ENCODE measurements around the gene ABHD6.

Gene ABHD6

GRCh38 chr3:58250093-58250707 is 12.6 kb downstream of the ABHD6 start:
- no peaks in the 10 kb centered on the region for H3K36me3 ChIP-seq (ENCODE audit: low read length)
- H2AFZ ChIP-seq (ENCODE audit: low read depth, low read length, severe bottlenecking) = no peak overlapping the region
- no peak overlapping the region for H3K27ac ChIP-seq (ENCODE audit: low read depth, low read length)
- H3K4me2 ChIP-seq (ENCODE audit: low read depth, low read length, poor library complexity, severe bottlenecking) = no peak overlapping the region
- peaks cover 14% of the 10 kb centered on the region; the same call in 1 of the 2 replicates for H3K79me2 ChIP-seq (ENCODE audit: insufficient read depth, low read length)
- no peaks in the 10 kb centered on the region for H3F3A ChIP-seq (ENCODE audit: insufficient read depth)
- H3K9me3 ChIP-seq (ENCODE audit: insufficient read depth, low read length) = no peaks in the 10 kb centered on the region
- no peak overlapping the region for H3K4me3 ChIP-seq (ENCODE audit: insufficient read depth, low read length, poor library complexity, severe bottlenecking)
- H4K20me1 ChIP-seq (ENCODE audit: low read depth, low read length) = no peaks in the 10 kb centered on the region
- H3K9me2 ChIP-seq (replicated peaks; ENCODE audit: insufficient read depth, low read length) = no peaks in the 10 kb centered on the region
- no peak overlapping the region for H3K9ac ChIP-seq (ENCODE audit: low read length)
- no peak for TF ChIP-seq EZH2phosphoT487 (conservative IDR thresholded peaks at IDR 0.05; ENCODE audit: low read length)
- no peak for TF ChIP-seq CTCF (IDR thresholded peaks at IDR 0.05; ENCODE audit: insufficient read depth, low read length, poor library complexity, severe bottlenecking)
- no peaks in the 10 kb centered on the region for H3K27me3 ChIP-seq (ENCODE audit: low read length)

- no peak overlapping the region for H3K4me3 ChIP-seq (ENCODE audit: insufficient read depth, low read length, poor library complexity, severe bottlenecking)
- no peaks in the 10 kb centered on the region for H3K27me3 ChIP-seq (ENCODE audit: low read length)
- H4K20me1 ChIP-seq (ENCODE audit: low read depth, low read length) = no peaks in the 10 kb centered on the region
- no peak overlapping the region for H3K9ac ChIP-seq (ENCODE audit: low read length)
- no peak overlapping the region for H2AFZ ChIP-seq (ENCODE audit: low read depth, low read length, severe bottlenecking)
- H3K36me3 ChIP-seq (ENCODE audit: low read length) = no peaks in the 10 kb centered on the region
- no peak overlapping the region for H3K4me2 ChIP-seq (ENCODE audit: low read depth, low read length, poor library complexity, severe bottlenecking)
- H3K9me2 ChIP-seq (replicated peaks; ENCODE audit: insufficient read depth, low read length) = no peaks in the 10 kb centered on the region
- H3F3A ChIP-seq (ENCODE audit: insufficient read depth) = no peaks in the 10 kb centered on the region
- H3K79me2 ChIP-seq (ENCODE audit: insufficient read depth, low read length) = 0 out of 2 replicates have a peak, but pooled peaks cover 6% of the 10 kb centered on the region
- H3K27ac ChIP-seq (ENCODE audit: low read depth, low read length) = no peak overlapping the region
- no peaks in the 10 kb centered on the region for H3K9me3 ChIP-seq (ENCODE audit: insufficient read depth, low read length)
- TF ChIP-seq CTCF (IDR thresholded peaks at IDR 0.05; ENCODE audit: insufficient read depth, low read length, poor library complexity, severe bottlenecking) (no peak), EZH2phosphoT487 (conservative IDR thresholded peaks at IDR 0.05; ENCODE audit: low read length) (no peak)
These were observed 14.0 kb downstream of the ABHD6 start for GRCh38 chr3:58251631-58252035.

GRCh38 chr3:58254144-58254543 is 16.6 kb downstream of the ABHD6 start:
- H3K9me3 ChIP-seq (ENCODE audit: insufficient read depth, low read length) = no peaks in the 10 kb centered on the region
- H2AFZ ChIP-seq (ENCODE audit: low read depth, low read length, severe bottlenecking) = no peak overlapping the region
- no peak overlapping the region for H3K4me3 ChIP-seq (ENCODE audit: insufficient read depth, low read length, poor library complexity, severe bottlenecking)
- H3K27ac ChIP-seq (ENCODE audit: low read depth, low read length) = no peak overlapping the region
- no peaks in the 10 kb centered on the region for H3F3A ChIP-seq (ENCODE audit: insufficient read depth)
- no peak for TF ChIP-seq EZH2phosphoT487 (conservative IDR thresholded peaks at IDR 0.05; ENCODE audit: low read length)
- TF ChIP-seq CTCF (IDR thresholded peaks at IDR 0.05; ENCODE audit: insufficient read depth, low read length, poor library complexity, severe bottlenecking) = no peak
- H4K20me1 ChIP-seq (ENCODE audit: low read depth, low read length) = no peaks in the 10 kb centered on the region
- no peak overlapping the region for H3K4me2 ChIP-seq (ENCODE audit: low read depth, low read length, poor library complexity, severe bottlenecking)
- H3K79me2 ChIP-seq (ENCODE audit: insufficient read depth, low read length) = no peaks in the 10 kb centered on the region
- H3K9ac ChIP-seq (ENCODE audit: low read length) = no peak overlapping the region
- no peaks in the 10 kb centered on the region for H3K27me3 ChIP-seq (ENCODE audit: low read length)
- no peaks in the 10 kb centered on the region for H3K9me2 ChIP-seq (replicated peaks; ENCODE audit: insufficient read depth, low read length)
- no peaks in the 10 kb centered on the region for H3K36me3 ChIP-seq (ENCODE audit: low read length)

Measured in SU-DHL-6 (cell line).